ENCODE measurements around the gene MUC21.

Gene MUC21

DNA sequence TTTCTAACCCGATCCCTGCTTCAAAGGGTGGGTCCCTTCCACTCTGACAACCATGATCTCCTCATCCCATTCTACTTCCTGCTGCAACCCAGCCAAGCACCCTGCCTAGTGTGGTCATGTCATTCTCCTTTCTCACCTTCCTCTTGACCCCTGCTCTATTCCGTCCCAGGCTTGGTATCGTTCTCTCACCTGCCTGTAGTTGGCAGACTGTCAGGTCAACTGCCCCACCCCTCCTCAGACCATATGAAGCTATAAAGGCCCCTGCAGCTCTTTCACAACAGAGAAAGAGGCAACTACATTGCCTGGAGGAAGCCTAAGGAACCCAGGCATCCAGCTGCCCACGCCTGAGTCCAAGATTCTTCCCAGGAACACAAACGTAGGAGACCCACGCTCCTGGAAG, at the start of gene MUC21:
Gene MUC21, plus strand, starts transcription at position 280 of the 400 bp plus-strand sequence. CDS start 241 bp downstream, outside the sequence.
- no peak for DNase-seq (ENCODE audit: low spot score)

GRCh38 chr6:30935018-30935417, 48.5 kb upstream of the MUC21 start:
- DNase-seq (ENCODE audit: low spot score): no peak

DNA sequence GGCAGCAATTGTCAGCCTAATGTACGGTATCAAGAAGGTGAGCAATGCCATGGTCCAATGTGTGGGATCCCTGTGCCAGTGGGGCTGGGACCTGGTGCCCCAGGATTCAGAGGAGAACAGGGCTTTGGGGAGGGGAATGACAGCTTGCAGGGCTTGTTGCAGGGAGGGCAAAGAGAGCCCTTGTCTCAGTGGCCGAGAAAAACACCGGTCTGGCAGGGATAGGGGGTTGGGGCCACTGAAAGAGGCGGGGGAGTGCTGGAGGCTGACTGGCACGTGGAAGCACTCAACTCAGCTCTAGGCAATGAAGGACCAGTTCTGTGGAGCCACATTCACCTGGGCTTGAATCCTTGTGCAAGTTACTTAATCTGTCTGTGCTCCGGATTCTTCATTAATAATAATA, 46.3 kb upstream of the MUC21 start:
- DNase-seq (ENCODE audit: low spot score): no peak

DNA sequence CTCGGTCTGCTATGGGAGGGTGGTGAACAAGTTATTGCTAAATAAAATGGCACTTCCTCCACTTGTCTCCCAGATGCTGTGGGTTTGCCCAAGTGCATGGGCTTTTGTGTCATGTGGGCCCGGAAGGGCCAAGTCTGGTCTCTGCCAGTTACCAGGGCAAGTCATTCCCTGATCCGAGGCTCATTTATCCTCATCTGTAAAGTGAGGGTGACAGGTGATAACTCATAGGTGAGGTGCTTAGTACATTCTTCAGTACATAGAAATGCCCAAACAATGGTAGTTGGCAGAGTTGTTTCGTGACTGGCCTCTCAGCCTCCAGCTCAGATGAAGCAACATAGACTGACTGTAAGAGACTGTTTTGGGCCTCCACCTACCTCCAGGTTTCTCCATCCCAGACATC, 44.8 kb upstream of the MUC21 start:
- no peak for DNase-seq (ENCODE audit: low spot score)

GRCh38 chr6:30939473-30939872, 44.0 kb upstream of the MUC21 start:
- no peak for DNase-seq (ENCODE audit: low spot score)

DNA sequence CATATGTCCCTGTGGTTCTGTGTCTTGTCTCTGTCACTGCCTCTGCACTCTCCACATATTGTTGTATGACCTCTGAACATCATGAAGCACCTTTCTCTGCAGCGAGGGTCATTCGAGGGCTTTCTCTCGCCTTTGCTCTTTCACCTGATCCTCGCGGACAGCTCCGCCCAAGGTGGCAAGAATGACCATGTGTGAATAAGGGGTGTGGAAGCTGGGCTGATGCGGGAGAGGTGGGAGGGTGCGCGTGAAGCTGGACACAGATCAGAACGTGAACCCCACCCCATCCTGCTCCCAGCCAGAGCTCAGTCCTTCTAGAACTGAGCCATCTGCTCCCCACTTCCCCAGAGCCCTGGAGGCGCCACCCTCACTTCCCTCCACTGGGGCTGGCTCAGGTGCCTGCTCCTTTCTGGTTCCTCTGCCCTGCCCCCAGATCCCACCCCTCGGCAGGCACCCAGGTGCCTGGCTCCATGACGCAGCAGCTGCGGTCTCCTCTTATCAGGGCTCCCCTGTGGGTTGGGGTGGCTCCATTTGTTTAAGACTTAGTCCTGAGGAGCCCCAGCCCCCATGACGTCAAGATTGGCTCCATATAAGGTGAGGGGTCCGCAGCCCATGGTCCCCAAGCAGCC, 43.0 kb upstream of the MUC21 start, which contains the start of gene MUCL3:
Gene MUCL3, plus strand, starts transcription at position 613 of the 626 bp plus-strand sequence. CDS start 27 bp downstream, outside the sequence.
- no peak for DNase-seq (ENCODE audit: low spot score)

DNA sequence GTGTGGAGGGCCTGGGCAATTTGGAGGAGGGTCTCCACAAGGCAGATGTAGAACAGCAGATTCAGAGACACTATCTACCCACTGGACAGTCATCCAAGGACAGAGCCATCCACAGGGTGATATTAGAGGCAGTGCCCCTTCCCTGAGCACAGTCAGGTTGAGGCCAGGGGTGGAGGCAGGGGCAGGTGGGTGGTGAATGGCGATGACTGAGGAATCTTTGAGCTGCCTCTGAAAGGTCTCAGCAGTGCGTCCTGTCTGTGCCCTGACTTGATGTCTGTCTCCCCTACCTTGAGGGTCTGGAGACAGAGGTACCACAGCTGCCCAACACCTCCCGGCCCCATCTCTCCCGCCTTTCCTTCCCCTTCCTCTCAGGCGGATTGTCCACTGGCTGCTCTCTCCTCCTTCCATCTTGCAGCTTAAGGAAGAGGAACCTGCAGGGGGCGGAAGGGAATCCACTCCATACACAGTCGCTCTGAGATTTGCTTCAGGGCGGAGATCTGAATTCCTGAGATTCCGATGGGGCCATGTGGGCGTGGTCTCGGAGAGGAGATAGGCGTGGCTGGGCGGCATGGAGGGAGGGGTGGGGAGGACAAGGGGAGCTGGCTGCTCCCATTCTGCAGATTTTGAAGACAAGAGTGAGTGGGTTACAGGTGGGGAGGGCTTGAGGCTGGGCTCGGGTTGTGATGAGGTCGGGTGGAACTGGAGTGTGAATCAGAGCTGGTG, 41.0 kb upstream of the MUC21 start:
- DNase-seq (ENCODE audit: low spot score): peak; percentile 92

DNA sequence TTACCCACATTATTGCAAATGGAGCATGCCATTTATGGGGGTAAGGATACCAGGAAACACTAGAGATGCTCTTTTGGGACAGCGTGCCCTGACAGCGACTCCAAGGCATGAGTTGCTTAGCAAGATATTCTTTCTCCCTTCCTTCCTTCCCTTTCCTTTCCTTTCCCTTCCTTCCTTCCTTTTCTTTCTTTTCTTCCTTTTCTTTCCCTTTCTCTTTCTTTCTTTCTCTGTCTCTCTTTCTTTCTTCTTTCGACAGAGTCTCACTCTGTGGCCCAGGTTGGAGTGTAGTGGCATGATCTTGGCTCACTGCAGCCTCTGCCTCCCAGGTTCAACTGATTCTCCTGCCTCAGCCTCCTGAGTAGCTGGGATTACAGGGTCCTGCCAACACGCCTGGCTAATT, 39.5 kb upstream of the MUC21 start:
- DNase-seq (ENCODE audit: low spot score): no peak

DNA sequence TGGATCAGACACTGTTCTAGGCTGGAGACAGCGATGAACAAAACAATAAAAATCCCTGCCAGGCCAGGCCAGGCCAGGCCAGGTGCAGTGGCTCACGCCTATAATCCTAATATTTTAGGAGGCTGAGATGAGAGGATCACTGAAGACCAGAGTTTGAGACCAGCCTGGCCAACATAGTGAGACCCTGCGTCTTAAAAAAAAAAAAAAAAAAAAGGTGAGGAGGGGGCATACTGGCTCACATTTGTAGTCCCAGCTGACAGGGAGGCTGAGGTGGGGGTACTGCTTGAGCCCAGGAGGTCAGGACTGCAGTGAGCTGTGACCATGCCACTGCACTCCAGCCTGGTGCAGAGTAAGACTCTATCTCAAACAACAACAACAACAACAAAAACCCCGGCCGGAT, 38.2 kb upstream of the MUC21 start:
- DNase-seq (ENCODE audit: low spot score): no peak

- no peak for DNase-seq (ENCODE audit: low spot score)
Measured at GRCh38 chr6:30947231-30947630, 36.3 kb upstream of the MUC21 start.

GRCh38 chr6:30948811-30949210, 34.7 kb upstream of the MUC21 start:
- DNase-seq (ENCODE audit: low spot score): no peak

DNA sequence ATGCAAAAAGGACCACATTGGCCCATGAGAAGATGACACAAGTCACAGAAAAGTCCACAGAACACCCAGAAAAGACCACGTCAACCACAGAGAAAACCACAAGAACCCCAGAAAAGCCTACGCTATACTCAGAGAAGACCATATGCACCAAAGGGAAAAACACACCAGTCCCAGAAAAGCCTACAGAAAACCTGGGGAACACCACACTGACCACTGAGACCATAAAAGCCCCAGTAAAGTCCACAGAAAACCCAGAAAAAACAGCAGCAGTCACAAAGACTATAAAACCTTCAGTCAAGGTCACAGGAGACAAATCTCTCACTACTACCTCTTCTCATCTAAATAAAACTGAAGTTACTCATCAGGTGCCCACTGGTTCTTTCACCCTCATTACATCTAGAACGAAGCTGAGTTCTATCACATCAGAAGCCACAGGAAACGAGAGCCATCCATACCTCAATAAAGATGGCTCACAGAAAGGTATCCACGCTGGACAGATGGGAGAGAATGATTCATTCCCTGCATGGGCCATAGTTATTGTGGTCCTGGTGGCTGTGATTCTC, 31.5 kb upstream of the MUC21 start:
- DNase-seq (ENCODE audit: low spot score): no peak

DNA sequence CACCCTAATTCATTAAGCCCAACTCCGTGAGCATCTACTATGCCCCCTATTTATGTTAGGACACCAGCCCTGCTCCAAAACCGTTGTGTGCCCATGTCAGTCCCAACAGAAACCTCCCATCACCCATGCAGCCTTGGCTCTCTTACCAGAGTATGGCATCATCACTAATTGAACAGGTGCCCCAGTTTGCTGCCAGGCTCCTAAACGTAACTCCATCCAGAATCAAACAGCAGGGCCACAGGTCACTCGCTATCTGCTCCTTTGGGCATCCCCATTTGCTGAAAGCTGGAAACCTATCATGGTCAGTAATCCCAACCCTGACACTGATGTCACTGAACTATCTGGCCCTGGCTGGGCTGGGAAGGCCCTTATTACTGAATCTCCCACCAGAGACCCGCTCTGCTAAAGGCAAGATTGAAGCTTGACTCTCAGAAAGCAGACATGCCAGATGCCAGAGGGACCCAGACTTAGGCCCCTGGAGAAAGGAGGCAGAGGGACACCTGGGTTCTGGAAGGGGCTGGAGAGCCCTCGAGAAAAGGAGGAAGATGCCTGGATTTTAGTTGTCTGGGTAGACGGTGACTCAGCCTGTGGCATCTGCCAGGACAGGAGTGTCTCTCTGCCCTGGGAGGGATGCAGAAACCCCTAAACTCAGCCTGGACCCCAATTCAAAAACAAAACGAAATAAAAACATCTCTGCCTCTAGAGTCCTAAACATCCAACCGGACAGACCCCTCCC, 28.7 kb upstream of the MUC21 start:
- DNase-seq (ENCODE audit: low spot score): no peak

GRCh38 chr6:30955367-30956042, 28.0 kb upstream of the MUC21 start:
- DNase-seq (ENCODE audit: low spot score): peak; percentile 74

DNA sequence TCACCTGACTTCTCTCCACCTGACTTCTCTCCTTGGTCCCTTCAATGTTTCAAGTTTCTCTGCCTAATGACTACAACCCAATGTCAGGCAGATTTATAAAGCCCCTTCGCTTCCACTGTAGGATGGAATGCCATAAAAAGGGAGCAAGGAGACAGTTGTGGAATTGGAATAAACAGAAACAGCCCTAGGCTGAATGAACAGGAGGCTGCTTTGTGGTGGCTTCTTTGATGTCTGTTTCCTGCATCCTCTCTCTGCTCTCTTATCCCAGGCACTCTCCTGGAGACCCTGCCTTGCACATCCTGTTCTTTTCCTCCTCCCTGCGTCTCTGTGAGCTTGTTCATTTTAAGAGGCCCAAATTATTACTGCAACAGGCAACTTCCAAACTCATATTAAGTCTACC, 25.8 kb upstream of the MUC21 start:
- DNase-seq (ENCODE audit: low spot score): no peak

GRCh38 chr6:30960907-30961673, 22.4 kb upstream of the MUC21 start:
- no peak for DNase-seq (ENCODE audit: low spot score)

- no peak for DNase-seq (ENCODE audit: low spot score)
Measured at GRCh38 chr6:30962716-30963115, 20.8 kb upstream of the MUC21 start.

DNA sequence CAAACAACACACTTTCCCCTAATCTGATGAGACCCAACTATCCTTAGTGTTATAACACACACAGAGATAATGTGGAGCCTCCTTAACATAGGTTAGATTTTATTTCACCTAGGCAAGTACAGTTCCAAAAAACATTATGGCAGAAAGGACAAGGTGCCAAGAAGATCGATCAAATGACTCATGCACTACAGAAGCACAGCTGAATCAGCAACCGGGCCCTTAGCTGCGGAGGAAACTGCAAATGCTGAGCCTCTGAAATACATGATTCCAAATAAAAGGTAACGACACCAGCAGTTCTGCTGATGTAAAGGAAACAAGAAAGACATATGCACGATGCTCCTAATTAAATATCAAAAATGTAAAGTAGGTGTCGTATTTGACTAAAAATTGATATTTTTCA, 19.9 kb upstream of the MUC21 start:
- DNase-seq (ENCODE audit: low spot score): no peak

DNA sequence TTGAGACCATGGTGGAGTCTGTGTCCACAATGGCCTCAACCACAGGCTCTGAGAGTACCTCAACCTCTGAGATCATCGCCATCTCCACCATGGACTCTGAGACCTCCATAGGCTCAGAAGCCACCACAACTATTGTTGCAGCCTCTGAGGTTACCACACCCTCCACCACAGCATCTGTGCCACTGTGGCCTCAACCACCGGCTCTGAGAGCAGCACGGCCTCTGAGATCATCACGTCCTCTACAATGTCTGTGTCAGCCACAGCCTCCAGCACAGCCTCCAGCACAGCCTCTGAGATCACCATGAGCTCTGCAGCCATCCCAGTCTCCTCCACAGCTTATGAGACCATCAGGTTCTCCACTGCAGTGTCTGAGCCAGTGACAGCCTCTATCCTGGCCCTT, 19.4 kb upstream of the MUC21 start:
- DNase-seq (ENCODE audit: low spot score): no peak

DNA sequence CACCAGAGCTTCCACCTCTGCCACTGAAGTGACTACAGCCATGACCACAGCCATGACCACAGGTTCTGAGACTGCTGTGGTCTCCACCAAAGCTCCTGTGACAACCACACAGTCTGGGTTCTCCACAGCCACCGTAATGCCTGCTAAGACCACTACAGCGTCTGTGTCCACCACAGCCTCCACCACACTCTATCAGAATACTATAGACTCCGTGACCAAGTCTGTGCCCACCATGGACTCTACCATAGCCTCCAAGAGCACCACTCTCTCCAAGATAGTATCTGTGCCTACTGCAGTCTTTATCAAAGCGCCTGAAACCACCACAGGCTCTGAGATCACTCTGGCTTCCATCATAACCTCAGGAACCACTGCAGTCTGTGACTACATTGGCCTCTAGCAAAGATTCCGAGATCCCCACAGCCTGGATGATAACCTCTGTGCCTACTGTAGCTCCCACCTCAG, 18.3 kb upstream of the MUC21 start:
- DNase-seq (ENCODE audit: low spot score): no peak

DNA sequence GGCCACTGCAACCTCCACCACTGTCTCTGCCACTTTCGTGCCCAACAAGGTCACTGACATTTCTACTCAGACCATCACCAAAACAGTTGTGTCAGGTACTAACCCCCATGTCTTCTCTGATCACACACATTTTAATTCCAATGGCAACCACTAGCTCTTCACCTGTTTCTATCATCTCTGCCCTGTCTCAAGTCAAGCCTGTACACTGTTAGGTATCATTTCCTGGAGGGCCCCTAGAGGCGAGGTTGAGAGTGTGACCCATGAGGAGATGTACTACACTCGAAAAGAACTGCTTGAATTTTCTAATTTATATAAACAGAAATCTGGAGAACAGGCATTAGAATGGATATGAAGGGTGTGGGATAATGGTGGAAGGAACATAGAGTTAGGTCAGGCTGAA, 17.4 kb upstream of the MUC21 start:
- DNase-seq (ENCODE audit: low spot score): no peak
